SKM-1 treated with dmso at 0.1 percent for 144 hours (cell line): ENCODE data around the gene FKBP14.

ENCODE experiments used
- DNase-seq: peaks from one replicate; lab custom pipeline; 2025; ENCODE audit not compliant: unreplicated experiment; lab: John Stamatoyannopoulos, UW

FKBP14 gene

DNA sequence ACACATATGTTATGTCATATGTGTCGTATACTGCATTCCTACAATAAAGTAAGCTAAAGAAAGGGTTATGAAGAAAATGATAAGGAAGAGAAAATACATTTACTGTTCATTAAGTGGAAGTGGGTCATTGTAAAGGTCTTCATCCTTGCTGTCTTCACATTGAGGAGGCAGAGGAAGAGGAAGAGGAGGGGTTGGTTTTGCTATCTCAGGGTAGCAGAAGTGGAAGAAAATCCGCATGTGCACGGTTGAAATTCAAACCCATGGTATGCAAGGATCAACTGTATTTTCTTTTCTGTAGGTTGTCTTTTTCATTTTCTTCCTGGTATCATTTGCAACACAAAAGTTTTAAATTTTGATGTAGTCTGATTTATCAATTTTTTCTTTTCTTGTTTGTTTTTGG is 8.0 kb upstream of the FKBP14 start:
- no peak for DNase-seq

DNA sequence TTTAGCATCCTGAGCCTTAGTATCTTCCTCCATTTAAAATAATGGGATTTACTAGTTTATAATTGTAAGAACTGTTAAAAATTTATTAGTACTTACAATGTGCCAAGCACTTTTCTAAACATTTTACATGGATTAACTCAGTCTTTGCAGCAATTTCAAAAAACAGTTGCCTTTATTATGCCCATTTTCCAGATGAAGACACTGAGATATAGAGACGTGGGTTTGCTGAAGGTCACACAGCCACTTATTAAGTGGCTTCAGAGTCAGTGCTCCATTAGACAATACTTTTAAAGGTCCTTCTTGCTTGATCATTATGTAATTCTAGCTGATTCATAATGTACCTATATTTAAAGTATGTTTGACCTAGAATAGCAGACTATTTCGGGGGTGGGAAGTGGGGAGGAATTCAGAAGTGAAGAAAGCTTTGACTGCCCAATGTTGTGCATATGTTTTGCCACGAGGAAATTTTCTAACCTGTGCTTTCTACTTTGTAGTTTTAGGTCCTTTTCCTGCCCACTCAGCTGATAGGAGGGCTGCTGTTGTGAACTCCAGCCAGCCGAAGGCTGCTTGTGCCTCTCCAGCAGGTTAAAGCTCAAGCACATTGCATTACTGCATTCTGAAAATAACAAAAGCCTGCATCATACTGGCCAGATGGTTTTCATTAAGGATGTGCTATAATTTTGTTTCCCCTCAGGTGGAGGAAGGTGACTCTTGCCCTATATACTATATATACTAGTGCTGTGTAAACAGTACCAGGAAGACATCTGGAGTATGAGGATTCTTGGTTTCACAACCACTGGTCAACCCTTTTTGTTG is 6.0 kb upstream of the FKBP14 start:
- DNase-seq = no peak

DNA sequence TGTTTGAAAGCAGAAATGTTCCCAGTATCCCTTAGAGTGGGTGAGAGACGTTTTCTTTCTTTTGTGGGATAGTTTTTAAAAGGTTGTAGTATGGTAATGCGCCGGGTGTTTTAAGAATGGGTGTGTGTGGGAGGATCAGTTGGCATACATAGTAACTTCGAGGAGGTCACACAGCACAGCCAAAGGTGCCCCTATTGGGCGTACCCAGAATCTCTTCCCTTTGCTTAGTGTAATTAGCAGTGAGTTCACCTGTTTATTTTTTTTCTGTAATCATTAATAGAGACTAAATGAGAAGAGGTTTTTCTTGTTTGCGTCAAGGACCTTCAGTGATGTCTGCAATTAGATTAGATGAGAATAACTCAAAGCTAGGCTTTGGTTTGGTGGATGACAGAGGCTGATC is 3.2 kb upstream of the FKBP14 start:
- no peak for DNase-seq

DNA sequence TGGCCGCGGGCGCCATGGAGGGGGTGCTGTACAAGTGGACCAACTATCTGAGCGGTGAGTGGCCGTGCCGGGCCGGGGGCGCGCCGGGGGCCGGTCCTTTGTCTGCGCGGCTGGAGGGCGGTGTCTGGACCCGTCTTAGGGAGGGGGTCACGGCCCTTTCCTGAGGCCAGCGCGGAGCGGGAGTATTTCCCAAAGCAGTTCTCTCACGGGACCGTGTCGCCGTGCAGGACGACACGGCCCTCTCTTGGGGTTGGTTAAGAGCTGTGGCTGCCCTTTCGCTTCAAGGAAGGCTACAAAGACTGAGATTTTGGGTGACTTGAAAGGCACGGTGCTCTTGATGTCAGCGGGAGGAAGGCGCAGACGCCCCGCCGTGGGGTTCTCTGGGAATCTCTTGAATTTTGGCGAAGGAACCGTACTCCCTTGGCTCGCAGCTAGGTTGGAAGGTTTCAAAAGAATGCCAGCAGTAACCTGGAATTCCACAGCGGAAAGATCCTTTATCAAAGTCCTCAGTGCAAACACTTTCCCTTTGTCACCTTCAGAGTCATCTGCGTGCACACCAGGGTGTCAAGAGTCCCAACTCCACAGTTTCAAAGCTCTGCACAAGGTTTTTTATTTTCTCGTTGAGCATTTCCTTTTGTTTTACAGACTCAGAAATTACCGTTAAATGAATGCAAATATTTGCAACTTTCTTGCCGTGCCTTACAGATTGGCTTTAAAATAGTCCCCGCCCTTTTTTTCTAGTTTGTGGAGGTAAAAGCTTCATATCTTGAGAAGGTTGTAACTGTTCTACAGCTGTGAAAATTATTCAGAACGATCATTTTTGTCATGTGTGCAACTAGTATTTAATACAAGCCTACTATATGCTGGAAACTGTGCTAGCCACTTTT is 2.5 kb upstream of the FKBP14 start:
- DNase-seq = no peak

DNA sequence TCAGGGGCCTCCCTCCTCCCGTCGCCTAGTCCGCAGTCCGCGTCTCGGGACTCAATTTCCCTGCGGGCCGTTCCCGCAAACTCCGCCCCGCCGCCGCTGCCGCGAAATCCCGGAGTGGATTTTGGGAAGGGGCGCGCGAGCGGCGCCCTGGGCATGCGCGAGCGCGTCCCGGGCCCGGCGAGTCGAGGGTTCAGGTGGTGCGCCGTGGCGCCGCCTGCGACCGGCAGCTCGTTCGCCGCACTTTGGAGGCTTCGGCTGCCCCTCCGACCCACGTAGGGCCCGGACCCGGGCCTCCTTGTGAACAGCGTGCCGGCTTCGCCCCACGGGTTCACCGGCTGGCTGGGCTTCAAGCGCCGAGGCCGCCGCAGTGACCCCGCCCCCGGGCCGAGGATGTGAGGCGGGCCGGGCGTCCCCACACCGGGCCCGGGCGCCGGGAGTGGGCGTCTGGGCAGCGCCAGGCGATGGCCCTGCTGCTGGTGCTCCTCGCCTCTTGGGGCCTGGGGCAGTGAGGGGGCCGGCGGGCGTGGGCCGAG is 1.8 kb upstream of the FKBP14 start, which contains the start of gene PLEKHA8:
PLEKHA8 (plus strand) TSS at position 197 of the 533 bp plus-strand sequence. CDS start 351 bp downstream, outside the sequence.
- DNase-seq = peak; percentile 81

DNA sequence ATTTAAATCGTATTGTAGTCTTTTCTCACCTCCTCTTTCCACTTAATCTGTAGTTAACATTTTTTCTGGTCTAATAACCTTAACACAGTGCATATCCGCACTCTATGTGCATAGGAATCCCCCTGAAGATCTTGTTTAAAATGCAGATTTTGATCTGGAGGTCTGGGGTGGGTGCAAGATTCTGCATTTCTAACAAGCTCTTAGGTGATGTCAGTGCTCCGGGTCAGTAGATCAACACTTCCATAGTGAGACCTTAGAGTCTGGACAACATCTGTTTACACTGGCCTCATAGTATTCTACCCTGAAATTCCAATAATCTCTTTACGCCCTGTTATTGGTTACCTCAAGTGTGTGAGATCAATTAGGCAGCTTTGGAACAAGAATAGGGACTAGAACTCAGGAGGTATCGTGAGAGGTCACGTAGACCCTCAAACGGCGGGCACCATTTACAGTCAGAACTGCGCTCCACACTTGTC is 1.3 kb upstream of the FKBP14 start:
- DNase-seq = no peak

DNA sequence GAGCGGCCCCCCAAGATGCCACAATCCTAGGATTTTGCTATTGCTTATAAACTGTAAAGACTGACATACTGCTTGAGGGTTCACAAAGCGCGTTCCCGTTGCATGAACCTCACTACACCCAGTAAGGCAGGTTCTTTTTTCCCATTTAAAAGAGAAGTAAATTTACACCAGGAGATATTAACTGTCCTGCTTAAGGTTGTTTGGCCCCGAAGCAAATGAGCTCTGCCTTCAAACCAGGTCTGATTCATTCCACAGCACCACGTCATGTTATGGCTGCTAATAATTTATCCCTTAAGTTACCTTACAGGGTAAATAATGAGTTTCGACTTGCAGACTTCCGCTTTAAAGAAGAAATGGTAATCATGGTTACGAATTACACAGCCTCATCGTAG is 559 bp upstream of the FKBP14 start:
- DNase-seq = no peak

DNA sequence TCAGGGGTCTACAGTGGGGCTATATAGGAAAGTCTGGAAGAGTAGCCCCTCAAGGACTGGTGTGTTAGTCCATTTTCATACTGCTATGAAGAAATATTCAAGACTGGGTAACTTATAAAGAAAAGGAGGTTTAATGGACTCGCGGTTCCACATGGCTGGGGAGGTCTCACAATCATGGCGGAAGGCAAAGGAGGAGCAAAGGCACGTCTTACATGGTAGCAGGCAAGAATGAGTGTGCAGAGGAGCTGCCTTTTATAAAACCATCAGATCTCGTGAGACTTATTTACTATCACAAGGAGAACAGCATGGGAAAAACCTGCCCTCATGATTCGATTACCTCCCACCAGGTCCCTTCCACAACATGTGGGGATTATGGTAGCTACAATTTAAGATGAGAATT is 3.0 kb downstream of the FKBP14 start:
- DNase-seq = no peak

DNA sequence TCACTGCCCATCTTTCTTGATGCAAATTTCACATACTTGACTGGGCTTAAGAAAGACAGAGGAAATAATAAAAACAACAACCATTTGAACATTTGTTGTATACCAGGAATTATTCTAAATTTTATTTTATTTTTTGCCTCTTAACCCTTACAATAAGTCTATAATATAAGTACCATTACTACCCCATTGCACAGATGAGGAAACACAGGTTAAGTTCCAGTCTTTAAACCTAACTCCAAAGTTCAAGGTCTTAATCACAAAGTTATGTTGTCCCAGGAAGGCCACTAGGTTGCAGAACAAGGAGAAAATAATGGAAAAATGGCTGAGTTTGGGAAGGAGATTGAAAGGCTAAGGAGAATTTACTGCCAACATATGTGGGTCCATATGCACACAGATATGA is 3.5 kb downstream of the FKBP14 start:
- no peak for DNase-seq

DNA sequence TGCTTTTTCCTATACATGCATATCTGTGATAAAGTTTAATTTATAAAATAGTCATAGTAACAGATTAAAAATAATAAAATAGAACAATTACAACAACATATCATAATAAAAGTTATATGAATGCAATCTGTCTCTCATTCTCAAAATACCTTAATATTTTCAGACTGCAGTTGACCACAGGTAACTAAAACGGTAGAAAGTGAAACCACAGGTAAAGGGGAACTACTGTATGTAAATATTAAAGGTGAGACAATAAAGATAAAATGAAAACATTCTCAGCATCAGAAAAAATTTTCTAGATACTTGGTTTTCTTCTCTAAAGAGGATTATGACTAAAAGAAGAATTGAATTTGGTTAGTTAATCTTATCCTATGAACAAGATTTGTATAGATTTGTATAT is 6.0 kb downstream of the FKBP14 start:
- no peak for DNase-seq

DNA sequence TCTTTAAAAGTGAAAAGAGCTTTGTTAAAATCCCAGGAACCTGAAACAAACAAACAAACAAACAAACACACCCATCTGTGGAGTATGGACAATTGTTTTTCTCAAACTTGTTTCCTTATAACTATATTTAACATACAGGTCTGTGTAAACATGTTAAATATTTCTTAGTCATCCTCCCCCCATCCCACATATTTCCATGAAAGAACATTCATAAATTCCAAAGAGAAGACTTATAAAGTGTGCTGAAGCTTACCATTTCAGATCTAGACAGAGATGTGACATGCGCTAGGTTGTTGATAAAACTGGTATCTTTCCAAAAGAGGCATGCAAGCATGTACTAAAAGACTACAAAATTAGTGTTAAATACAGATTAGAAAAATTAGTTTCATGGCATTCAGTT is 6.5 kb downstream of the FKBP14 start:
- no peak for DNase-seq

DNA sequence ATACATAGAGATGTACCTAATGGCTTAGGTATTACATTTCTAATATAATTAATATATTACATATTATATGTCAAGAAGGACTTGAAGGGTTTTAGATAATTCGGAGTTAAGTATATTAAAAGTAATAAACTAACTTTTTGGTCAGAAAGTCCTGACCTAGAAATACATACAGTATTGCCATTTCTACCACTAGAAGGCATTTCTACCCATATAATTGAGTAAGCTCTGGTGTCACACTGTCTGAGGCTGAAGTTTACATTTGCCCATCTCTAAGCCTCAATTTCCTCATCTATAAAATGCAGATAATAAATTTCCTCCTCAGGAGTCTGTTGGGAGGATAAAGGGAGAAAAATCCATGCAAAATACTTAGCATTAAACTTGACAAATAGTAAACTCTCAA is 7.1 kb downstream of the FKBP14 start:
- no peak for DNase-seq

DNA sequence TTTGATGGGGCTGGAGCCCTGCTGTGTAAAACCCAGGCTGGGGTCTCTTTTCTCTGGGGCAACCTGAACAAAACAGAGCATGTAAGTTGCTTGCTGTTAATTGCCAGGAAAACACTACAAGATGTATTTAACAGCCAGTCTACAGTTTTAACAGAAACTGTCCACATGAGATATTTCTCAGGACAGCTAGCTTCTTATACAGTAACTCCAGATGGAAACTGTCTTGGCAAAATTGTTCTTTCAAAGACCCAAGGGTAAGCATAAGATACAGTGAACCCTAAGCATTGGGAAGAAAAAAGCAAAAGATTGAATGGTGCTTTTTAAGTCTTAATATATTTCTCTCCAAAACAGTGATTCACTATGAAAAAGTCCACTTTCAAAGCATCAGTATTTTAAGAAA is 8.1 kb downstream of the FKBP14 start:
- DNase-seq = no peak

DNA sequence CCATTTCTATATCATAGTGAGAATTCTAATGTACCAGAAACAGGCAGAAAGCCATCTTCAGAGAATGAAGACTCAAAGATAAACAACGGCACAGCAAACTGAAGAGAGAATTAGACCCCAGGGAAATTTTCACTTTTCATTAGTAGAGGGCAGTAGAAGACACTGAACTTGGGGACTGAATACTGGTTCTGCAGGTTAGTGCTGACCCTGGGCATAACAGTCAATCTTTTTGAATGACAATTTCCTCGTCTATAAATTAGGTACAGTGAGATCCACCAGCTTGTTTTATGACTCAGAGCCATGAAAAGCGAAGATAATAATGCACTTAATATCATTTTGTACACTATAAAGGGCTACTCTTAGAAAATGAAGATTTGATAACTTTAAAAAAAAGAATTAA is 13.7 kb downstream of the FKBP14 start:
- DNase-seq = no peak

DNA sequence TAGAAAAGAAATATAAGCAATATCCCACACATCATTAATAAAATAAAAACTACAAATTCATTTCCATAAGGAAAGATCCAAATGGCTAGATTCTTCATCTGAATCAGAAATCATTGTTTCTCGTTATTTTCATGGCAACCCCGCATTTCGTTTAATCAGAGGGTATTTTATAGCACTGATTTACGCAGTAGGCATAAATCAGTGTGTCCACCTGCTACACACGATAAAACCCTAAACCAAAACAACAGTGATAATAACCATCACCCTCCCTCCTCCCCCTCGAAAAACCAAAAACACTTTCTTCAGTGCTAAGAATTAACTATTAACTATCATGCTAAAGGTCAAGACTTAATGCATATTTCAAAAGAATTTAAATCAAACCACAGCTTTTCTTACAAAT is 16.5 kb downstream of the FKBP14 start:
- DNase-seq = no peak

DNA sequence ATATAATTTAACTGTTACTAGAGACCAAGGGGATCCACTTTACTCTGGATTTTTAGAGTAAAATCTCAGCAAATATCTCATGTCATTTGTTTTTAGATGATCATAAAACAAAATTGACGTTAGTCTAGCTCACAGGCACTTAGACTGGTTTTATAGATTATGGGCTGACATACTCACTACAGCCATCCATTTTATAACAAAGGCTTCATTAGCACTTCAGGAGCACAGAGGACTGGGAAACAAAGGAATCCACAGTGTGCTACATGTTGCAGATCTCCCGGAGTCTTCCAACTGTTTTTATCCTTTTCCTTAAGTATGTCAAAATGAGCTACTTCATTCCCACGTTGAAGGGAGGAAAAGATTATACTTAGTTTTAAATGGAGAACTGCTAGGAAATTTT is 21.0 kb downstream of the FKBP14 start:
- no peak for DNase-seq

DNA sequence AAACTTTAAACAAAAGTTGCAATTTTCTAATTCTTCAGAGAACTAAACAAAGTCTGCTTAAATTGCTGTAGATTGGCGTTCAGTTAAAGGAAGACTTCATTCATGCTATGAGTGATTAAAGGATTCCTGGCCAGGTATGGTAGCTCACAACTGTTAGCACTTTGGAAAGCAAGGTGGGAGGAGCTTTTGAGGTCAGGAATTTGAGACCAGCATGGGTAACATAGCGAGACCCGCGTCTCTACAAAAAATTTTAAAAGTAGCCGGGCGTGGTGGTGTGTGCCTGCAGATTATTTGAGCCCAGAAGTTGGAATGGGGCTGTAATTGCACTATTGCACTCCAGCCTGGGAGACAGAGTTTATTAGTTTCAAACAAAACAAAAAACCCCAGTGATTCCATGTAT is 23.4 kb downstream of the FKBP14 start:
- no peak for DNase-seq

DNA sequence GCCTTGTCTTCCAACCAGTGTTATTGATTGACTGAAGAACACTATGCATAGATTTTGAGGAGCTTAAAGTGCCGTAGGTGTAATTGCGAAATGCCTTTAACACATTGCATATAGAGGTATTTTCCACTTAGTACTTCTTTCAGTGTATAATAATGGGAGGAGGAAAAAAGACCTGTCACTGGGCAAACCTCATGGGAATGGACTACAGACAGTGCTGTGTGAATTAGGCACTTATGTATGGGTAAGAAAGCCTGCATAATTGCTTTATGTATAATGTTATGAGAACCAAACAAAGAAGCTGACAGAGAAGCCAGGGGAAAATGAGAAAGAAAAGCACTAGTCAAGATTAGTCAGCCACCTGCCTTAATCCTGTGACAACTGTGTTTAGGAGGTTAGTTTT is 24.5 kb downstream of the FKBP14 start:
- DNase-seq = no peak

DNA sequence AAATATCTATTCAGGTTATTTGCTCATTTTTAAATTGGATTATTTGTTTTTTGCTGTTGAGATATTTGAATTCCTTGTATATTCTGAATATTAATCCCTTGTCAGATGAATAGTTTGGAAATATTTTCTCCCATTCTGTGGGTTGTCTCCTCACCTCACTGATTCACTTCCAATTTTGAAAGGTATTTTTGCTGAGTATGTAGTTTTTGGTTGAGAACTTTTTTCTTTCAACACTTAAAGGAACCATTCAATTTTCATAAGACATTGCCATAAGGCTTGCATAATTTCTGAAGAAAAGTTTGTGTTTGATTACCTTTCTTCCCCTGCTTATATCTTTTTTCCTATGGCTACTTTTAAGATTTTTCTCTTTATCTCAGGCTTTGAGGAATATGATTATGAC is 28.0 kb downstream of the FKBP14 start:
- no peak for DNase-seq

DNA sequence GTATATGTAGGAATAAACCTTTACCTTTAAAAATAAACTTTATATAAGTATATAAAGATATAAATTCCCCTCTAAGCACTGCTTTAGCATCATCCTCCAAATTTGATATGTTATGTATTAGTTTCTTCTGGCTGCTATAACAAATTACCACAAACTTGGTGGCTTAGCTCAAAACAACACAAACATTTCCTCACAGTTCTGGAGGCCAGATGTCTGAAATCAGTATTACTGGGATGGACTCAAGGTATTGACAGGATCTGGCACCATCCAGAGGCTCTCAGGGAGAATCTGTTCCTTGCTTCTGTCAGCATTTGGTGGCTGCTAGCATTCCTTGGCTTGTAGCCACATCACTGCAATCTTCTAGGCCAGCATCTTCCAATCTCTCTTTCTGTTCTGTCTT is 30.2 kb downstream of the FKBP14 start:
- DNase-seq = no peak

DNA sequence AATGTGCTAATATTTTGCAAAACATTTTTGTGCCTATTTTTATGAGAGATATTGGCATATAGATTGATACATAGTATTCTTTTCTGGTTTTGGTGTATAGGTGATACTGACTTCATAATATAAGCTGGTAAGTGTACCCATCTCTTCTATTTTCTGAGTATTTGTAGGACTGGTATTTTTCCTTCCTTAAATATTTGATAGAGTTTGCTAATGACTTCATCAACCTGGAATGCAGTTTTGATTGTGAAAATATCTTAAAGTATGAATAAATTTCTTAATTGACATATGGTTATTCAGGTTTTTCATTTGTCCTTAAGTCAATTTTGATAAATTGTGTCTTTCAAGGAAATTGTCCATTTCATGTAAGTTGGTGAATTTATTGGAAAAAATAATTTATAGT is 30.9 kb downstream of the FKBP14 start:
- no peak for DNase-seq

DNA sequence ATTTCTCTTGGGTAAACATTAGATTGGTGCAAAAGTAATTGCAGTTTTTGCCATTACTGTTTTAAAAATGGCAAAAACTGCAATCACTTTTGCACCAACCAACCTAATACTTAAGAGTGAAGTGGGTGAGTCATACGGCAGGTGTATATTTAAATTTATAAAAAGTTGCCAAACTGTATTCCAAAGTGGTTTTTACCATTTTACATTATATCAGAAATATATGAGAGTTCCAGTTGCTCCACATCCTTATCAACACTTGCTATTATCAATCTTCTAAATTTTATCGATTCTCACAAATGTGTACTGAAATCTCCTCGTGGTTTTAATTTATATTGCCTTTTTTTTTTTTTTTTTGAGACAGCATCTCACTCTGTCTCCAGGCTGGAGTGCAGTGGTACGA is 33.4 kb downstream of the FKBP14 start:
- DNase-seq = no peak
